ENCODE data around the gene TEAD1. TPM values are rescaled to one million over a fixed set of nuclear protein-coding genes. Genes with fewer than 3 reads are reported as not detected.

The TEAD1 gene
- polyA plus RNA-seq, 1 donor = 102 TPM

DNA sequence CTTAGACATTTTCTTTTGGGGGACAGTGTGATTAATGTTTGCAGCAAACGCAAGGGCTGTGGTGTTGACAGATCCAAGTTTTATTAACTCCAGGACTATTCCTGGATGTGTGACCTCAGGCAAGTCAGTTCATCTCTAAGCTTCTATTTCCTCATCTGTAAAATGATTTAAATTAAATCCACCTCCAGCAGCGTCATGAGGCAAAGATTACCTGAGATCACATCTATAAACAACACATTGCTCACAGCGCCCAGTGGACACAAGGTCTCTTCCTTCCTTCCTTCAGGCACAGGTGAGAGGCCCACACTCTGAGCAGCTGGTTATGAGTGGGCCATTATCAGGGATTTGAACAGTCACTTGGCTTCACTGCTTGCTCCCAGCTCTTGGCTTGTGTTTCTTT lies 223.6 kb downstream of the TEAD1 start:
- DNase-seq (ENCODE audit: low read depth) = no peak

DNA sequence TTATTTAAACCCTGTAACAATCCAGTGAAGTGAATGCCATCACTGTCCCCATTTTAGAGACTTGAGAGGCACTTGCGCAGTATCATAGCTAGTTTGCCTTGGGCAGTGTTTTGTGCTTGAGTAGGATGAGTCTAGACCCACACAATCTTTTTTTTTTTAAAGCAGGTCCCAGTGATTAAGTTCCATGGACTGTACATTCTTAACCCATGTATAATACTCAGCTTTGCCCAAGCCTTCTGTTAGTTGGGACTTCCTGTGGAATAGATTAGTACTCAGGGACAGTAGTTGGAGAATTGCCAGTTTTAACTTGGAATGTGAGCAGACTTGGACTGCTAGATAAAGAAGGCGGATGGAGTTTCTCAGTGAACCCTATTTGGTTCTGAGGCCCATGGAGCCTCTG lies 226.3 kb downstream of the TEAD1 start:
- DNase-seq (ENCODE audit: low read depth) = peak; percentile 13

DNA sequence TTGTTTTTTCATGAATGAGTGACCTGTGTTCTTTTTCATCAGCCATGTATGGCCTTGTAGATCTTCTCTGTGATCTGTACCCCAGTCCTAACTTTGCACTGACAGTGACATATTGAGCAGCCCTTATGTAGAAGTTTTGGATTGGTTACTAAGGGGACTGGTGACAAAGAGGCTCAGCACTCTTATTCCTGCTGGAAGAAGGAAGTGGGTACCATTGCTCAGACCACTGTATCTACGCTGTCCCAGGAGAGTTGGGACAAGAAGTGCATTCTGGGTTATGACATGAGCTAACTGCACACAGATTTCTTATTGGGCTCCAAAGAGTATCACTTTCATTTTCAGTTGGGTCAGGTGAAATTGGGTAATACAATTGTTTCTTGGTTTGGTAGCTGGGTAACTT lies 227.1 kb downstream of the TEAD1 start:
- DNase-seq (ENCODE audit: low read depth) = no peak

DNA sequence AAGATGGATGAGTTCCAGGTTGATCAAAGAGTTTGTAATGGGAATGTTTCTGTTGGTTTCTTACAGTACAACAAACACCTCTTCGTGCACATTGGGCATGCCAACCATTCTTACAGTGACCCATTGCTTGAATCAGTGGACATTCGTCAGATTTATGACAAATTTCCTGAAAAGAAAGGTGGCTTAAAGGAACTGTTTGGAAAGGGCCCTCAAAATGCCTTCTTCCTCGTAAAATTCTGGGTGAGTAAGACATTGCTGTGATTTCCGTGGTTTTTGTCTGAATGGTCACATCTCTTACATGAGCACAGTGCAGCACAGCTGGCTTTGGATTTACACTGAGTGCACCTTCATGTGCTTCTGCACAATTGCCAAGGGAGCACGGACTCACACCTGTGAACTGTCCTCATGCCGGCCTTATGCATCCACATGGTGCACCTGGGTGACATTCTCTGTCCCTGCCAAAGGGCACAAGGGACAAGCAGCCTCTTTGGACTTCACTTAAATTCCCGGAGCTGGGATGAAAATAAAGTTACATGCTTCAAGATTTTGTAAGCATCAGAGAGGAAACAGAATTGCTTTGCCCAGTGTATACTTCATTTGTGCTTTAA lies 227.8 kb downstream of the TEAD1 start:
- DNase-seq (ENCODE audit: low read depth) = no peak

DNA sequence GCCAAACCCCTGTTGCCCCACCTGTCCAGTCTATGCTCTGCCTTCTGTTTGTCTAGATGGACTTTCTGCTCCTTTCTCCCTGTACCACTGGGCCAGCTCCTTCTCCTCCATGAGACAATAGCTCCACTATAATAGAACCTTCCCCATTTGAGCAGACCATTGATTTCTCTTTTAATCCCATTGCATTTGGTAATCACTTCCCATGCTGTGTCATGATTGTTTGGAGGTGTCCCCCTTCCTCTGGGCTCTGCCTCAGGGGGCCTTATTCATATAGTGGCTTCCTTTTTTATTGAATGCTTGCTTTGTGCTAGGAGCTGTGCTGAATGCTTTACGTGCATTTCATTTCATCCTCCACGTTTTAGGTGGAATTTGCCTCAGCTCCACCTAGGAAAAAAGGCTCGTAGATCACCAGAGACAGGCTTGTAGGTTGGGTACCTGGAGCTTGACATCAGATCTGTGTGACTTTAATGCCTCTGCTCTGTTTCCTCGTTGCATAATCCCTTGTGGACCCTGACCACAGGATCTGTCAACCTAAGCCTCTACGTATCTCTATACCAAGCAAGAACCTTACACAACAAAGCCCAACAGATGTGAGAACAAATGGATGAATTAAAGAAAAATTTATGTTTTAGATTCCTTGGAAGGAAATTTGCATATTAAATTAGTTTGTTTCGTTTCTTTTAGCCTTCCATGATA lies 228.7 kb downstream of the TEAD1 start:
- DNase-seq (ENCODE audit: low read depth) = no peak

DNA sequence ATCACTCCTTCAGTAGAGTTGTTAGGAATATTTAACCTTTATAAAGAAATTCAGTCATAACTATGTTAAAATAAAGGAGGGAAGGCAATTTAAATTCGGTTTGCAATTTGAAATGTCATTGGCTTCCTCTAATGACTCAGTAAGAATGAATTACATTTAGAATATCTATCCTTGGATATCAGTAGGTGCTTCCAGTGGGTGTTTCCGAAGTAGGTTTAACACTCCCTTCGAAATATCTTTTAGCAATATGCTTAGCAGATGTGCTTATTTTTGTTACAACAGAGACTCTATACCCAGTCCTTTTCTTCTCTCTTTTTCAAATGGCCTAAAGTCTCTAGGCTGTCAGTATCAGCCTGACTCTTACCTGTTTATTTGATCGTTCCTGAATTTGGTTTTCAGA lies 231.2 kb downstream of the TEAD1 start:
- DNase-seq (ENCODE audit: low read depth) = no peak

DNA sequence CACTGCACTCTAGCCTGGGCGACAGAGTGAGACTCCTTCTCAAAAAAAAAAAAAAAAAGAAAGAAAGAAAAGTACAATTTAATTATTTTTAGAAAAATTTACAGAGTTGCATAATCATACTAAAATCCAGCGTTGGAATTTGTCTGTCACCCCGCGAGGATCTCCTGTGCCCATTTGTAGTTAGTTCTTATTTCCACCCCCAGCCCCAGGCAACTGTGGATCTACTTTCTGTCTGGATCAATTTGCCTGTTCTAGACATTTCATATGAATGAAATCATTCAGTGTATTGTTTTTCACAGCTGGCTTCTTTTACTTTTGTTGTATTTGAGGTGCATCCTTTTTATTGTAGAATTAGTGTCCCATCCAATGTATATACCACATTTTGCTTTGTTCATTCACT lies 232.3 kb downstream of the TEAD1 start:
- DNase-seq (ENCODE audit: low read depth) = no peak

DNA sequence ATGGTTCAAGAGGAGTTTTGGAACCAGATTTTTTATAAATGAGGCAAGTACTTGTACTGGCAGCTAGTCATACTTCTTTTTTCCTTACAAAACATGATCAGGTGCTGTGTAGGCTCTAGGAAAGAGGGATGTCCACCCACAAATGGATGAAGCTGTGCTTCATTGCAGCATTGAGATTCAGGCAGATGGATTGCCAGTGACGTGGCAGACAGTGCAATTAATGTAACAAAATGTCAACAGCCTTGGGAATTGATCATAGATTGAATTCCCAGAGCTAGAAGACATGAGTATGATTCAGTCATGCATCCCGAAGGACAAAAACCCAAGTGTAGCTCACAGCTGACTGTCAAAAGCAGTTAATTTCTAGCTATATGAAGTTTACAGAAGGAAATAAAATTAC lies 235.7 kb downstream of the TEAD1 start:
- DNase-seq (ENCODE audit: low read depth) = no peak

DNA sequence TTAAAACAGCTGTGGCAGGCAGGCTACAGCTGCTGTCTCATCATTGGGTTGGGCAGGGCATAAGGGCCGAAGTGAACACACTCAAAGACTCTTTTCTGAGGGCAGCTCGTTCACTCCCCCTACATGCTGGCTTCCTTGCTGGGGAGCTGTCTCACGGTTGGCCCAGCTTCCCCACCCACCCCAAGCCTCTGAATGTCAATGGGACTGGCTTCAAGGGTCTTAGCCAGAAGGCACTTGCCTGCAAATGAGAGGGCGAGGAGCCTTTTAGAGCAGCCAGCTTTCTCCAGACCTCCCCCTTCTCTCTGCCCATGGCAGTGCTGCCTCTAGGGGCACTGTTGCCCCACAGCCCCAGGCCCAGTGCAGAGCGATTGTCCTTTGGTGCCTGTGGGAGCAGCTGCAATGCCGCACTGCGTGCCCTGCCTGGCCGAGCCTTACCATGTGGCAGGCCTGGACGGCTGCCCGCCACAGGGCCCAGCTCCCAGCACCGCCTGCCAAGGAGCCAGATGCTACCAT lies 240.2 kb downstream of the TEAD1 start:
- DNase-seq (ENCODE audit: low read depth) = no peak

DNA sequence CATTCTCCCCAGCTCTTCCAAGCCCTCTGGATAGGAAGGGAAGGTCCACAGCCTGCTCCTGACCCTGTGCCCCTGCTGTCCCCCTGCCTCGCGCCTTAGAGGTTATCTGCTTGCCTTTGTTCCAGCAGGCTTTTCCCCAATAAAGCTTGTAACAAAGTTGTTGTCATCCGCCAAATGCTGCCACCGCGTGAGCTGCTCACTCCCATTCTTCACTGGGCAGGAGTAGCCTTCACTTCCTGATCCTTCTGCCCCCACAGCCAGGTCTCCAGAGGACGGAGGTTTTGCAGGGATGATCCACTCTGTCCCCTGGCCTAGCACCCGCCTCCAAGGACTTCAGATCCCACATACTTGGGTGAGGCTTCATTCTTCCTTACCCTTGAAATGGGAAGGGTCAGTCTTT lies 240.9 kb downstream of the TEAD1 start:
- DNase-seq (ENCODE audit: low read depth) = no peak

DNA sequence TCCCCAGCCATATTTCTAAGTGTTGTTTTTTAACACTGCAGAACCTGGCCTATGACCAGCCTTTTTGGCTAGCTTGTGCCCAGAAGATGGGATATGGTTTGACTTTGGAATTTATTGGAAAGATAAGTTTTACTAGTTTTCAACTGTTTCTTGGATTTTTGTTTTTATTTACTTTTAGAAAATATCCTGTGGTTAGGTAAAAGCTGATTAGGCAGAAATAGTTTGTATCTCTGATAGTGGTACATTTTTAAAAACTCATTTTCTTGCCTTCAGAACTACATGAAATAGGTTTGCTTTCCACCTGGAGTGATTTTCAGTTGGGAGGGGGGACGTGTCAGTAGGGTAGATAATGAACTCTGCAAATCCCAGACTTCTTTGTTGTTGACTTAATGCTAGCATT lies 243.6 kb downstream of the TEAD1 start:
- DNase-seq (ENCODE audit: low read depth) = no peak

DNA sequence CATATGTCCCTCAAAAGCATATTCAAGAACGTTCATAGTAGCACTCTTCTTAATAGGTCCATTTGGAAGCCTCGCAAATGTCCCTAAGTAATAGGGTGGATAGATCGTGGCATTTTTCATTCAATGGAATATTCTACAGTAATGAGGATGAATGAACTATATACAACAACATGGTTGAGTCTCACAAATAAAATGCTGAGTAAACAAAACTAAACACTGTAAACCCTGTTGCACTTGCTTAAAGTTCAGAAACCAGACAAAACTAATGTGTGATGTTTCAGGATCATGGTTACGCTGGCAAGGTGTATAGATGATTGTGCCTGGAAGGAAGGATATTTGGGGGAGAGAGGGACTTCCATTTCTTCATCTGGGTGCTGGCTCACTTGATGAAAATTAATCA lies 244.4 kb downstream of the TEAD1 start:
- DNase-seq (ENCODE audit: low read depth) = no peak

DNA sequence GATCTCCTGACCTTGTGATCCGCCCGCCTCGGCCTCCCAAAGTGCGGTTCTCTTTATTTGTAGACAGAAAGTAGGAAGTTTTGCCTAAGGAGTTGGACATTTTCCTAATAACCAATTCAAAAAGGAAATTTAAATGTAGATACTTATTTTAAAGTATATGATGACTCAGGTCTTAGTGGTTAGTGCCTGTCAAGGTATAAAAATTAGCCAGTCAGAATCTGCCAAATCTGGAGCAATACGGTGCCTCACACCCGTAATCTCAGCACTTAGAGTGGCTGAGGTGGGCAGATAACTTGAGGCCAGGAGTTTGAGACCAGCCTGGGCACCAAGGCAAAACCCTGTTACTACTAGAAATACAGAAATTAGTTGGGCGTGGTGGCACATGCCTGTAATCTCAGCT lies 248.2 kb downstream of the TEAD1 start:
- no peak for DNase-seq (ENCODE audit: low read depth)

DNA sequence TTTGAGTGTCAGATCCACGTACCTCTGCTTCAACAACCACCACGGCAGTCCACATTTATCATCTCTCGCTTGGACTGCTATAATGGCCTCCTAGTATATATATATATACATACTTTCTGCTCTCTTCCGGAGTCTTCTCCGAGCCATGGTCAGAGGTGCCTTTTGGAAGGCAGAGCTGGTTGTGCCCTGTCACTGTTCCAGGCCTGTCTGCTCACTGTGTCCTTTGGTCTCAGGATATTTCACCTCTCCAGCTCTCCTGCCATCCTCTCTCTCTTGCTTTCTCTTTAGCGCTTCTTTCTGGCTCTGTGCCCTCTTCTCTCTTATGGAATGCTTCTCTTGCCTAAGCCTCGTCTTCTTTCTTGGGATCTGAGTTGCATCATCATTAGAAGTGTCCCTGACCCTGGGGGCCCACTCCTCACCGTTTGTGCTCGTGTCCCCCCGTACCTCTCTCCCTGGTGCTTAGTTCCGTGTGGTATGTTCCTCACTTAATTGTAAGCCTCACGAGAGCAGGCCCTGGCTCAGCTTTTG lies 248.8 kb downstream of the TEAD1 start:
- DNase-seq (ENCODE audit: low read depth) = no peak

DNA sequence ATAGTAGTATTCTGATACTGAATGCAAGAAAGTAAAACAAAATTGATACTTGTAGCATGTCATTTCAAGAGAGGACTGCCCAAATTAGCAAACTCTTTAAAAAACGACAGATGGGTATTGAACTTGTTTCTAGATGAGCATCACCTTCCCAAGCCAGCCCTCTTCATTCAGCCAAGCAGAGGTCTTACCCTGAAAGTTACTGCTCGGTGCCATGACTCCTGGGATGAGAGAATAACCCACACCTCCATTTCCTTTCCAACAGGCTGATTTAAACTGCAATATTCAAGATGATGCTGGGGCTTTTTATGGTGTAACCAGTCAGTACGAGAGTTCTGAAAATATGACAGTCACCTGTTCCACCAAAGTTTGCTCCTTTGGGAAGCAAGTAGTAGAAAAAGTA lies 250.4 kb downstream of the TEAD1 start:
- no peak for DNase-seq (ENCODE audit: low read depth)

DNA sequence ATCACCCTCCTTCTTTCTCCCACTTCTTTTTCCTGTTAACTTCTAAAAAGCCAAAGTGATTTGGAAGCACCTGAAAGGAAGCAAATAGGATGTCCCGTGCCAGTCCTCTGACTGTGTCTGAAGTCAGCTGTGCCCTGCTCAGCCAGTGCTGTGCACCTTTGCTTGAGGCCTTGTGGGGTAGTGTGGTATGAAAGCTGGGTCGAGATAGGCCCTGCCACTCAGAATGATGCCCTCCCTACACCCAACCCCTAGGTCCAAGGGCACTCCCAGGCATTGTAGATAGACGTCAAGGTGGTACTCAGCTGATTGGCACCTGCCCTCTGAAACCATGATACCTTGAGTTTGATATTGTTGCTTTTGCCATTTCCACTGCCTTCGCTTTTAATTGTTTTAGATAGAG lies 251.3 kb downstream of the TEAD1 start:
- no peak for DNase-seq (ENCODE audit: low read depth)

DNA sequence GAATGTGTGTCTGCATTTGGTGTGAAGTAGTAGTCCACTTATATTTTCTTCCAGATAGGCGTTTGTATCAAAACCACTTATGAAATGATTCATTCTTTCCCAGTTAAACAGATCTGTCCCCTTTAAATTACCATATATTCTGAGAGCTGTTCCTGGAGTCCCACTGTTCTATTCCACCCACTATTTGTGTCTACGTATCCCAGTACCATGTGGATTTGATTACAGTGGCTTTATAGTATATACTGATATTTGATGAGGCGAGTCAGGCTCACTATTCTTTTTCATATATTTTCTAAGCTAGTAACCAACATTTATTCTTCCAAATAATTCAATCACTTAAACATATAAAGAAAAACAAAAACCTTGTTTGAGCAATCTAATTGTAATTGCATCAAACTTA lies 253.0 kb downstream of the TEAD1 start:
- no peak for DNase-seq (ENCODE audit: low read depth)

DNA sequence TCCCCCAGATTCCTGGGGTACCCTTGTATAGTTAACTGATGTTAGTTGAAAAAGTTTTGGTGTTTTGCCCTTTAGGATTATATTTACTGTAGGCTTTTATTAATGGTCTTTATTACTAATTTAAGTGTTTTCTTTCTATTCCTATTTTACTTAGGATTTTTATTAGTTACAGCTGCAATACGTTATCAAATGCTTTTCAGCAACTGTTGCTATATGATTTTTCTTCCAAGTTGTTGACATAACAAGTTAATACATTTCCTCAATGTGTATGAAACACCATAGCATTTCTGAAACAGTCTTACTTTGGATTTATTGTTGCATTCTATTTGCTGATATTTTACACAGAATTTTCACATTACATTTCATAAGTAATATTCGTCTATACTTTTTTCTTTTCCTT lies 253.7 kb downstream of the TEAD1 start:
- DNase-seq (ENCODE audit: low read depth) = no peak

DNA sequence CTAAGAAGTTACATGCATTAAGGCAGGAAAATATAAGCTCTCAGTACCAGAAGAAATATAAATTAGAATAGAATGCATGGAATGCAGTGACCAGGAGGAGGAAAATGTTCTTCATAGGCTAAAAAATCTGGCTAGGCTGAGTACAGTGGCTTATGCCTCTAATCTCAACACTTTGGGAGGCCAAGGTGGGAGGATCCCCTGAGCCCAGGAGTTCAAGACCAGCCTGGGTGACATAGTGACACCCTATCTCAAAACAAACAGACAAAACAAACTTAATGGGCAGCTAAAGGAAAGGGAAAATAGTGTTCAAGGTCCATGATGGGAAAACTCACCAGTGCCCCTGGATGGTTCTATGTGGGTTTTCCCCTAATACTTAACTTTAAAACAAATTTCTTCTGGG lies 256.6 kb downstream of the TEAD1 start:
- no peak for DNase-seq (ENCODE audit: low read depth)

DNA sequence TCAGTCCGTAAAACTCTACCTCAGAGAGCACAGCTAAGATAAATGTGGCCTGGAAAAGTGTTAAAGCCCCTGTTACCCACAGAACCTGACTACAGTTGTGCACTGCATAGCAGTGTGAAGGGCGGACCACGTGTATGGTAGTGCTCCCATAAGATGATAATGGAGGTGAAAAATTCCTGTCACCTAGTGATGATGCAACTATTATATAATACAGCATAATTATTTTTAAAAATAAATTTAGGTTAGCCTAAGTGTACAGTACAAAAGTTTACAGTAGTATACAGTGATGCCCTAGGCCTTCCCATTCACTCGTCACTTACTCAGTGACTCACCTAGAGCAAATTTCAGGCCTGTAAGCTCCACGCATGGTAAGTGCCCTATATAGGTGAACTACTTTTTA lies 258.3 kb downstream of the TEAD1 start:
- no peak for DNase-seq (ENCODE audit: low read depth)

DNA sequence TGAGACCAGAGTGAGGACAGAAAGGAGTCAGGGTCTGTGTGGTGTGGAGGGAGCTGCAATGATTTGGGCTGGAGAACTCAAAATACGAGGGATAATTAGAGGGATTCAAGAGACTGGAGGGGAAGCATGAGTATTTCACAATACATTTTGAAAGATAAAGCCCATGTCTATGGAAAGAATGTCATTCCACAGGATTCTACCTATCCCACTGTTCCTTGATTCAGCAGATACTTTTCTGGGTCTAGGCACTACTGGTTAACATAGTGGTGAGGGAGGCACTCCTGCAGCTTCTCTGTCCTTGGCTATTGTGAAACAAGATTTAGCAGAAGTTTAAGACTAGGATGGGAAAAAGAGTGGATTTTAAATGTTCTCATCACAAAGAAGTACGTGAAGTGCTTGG lies 262.0 kb downstream of the TEAD1 start:
- DNase-seq (ENCODE audit: low read depth) = no peak

DNA sequence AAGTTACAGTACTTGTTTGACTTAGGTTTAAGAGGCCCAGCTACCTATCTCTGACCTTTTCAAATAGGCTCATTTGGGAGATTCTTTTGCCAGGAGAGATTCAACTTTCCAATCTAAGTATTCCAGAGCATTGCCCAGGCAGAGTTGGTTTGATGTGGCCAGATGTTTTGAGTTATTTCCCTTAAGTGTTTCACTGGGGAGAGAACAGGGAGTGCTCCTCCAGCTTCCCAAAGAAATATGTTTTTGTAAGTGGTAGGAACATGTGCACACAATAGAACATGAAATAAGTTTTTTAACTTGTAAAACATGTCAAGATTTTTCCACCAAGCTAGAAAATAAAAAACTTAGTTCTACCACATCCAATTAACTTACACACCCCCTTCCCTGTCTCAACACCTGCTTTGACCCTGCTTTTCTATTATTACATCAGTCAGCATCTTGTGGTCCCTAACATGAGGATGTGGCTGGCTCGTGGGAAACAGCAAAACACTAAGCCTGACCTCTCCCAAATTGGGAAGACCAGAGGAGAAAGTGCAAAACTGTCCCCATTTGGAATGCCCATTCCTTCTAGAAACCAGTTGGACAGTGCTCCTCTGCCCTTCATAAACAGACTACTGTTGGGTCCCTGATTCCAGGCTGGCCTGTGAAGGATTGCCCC lies 264.5 kb downstream of the TEAD1 start:
- DNase-seq (ENCODE audit: low read depth) = no peak

DNA sequence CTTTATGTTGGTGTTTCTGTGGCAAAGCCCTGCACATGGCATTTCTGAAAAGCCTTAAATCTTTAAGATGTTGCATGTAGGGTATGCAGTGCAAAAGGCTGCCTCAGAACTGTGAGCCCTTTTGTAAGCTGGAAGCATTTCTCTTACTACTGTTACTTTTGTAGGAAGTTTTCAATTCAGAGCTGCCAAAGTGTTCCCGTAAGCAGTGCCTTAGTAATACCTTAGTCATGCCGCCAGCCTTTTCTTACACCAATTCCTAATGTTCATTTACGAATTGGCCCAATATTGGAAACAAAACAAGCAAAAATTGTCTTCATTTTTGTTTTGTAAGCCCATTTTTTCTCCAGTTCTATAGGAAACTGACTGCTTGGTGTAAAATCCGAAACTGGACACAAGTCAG lies 267.4 kb downstream of the TEAD1 start:
- no peak for DNase-seq (ENCODE audit: low read depth)

All from forelimb muscle (tissue), 1 donor.